A673 (cell line): ENCODE measurements around the gene WDR5B. TPM values are rescaled to one million over a fixed set of nuclear protein-coding genes. Genes with fewer than 3 reads are reported as not detected.
A peak's percentile ranks its signal among the peaks of the same experiment; 100 is the strongest.

ENCODE experiments used
- BruUV-seq: library from RNA; stranded (reverse); fragments of 400-500 nt; replicated peaks from 2 replicates; lab custom pipeline; 2021; lab: Mats Ljungman, UMichigan
- CTCF ChIA-PET: fragments of 300-600 bp; sonication (Branson Sonifier 250); formaldehyde crosslinking; loops from one replicate; lab custom pipeline; 2022; ENCODE audit warnings: antibody characterized with exemption; lab: Charles Lee
- POLR2A ChIA-PET: fragments of 300-600 bp; sonication (Branson Sonifier 250); formaldehyde crosslinking; loops from one replicate; lab custom pipeline; 2022; ENCODE audit warnings: antibody characterized with exemption; ENCODE audit not compliant: low non-redundant PET; lab: Charles Lee
- DNase-seq: peaks from one replicate; pipeline ENCODE4 v3.0.0-alpha.2; 2015; ENCODE audit warnings: low spot score
- H3K27ac ChIP-seq: fragments of 200-600 bp; sonication (generic); 2 replicates; pipeline ENCODE4 v1.5.1; 2016; ENCODE audit warnings: mixed run types, low read depth, mild to moderate bottlenecking, mixed read lengths, antibody characterized with exemption, low read length; ENCODE audit not compliant: poor library complexity, severe bottlenecking
- H3K27me3 ChIP-seq: fragments of 200-600 bp; sonication (generic); replicated peaks from 2 replicates; pipeline ENCODE4 v1.6.1; 2017; ENCODE audit warnings: mixed run types, low read depth, mild to moderate bottlenecking, mixed read lengths, antibody characterized with exemption, low read length; ENCODE audit not compliant: insufficient read depth, poor library complexity
- H3K36me3 ChIP-seq: fragments of 200-600 bp; sonication (generic); 2 replicates; pipeline ENCODE4 v1.6.1; 2016; ENCODE audit warnings: mixed run types, mild to moderate bottlenecking, mixed read lengths, antibody characterized with exemption, low read length; ENCODE audit not compliant: insufficient read depth, poor library complexity, severe bottlenecking
- H3K4me1 ChIP-seq: fragments of 200-600 bp; sonication (generic); 2 replicates; pipeline ENCODE4 v1.6.1; 2017; ENCODE audit warnings: mixed run types, mild to moderate bottlenecking, mixed read lengths, antibody characterized with exemption, low read length; ENCODE audit not compliant: insufficient read depth, poor library complexity, severe bottlenecking
- H3K4me3 ChIP-seq: fragments of 200-600 bp; sonication (generic); 2 replicates; pipeline ENCODE4 v1.5.1; 2016; ENCODE audit warnings: low read depth, mixed run types, mild to moderate bottlenecking, mixed read lengths, low read length; ENCODE audit not compliant: poor library complexity, severe bottlenecking
- H3K9me3 ChIP-seq: fragments of 200-600 bp; sonication (generic); 2 replicates; pipeline ENCODE4 v1.6.1; 2016; ENCODE audit warnings: mixed run types, low read depth, mild to moderate bottlenecking, mixed read lengths, antibody characterized with exemption, low read length; ENCODE audit not compliant: poor library complexity, severe bottlenecking
- EZH2 ChIP-seq: fragments of 200-600 bp; sonication (generic); IDR thresholded peaks from 2 replicates; pipeline ENCODE4 v1.6.1; 2017; ENCODE audit warnings: borderline replicate concordance, low read depth, mild to moderate bottlenecking, mixed read lengths, antibody characterized with exemption, low read length; ENCODE audit not compliant: poor library complexity, severe bottlenecking
- intact Hi-C: fragments of 100-400 bp; cut with micrococcal nuclease; formaldehyde crosslinking; loops from one replicate; pipeline ENCODE4 v1.10.0; 2022; ENCODE audit not compliant: unreplicated experiment
- total RNA-seq: library from RNA; stranded (reverse); gene quantifications from 2 replicates; pipeline ENCODE4 v1.2.3, GENCODE V29; 2021
- TF ChIP-seq, protein P1 (sequence below): fragments of 300-800, 200-600 bp; sonication (generic); conservative IDR thresholded peaks from 2 replicates; pipeline ENCODE4 v1.5.1; 2017; ENCODE audit warnings: low read depth, mild to moderate bottlenecking, antibody characterized with exemption, low read length, moderate library complexity, mixed read lengths

The WDR5B gene
- total RNA-seq, 1 experiment from 2014 or later = 4.6 TPM

DNA sequence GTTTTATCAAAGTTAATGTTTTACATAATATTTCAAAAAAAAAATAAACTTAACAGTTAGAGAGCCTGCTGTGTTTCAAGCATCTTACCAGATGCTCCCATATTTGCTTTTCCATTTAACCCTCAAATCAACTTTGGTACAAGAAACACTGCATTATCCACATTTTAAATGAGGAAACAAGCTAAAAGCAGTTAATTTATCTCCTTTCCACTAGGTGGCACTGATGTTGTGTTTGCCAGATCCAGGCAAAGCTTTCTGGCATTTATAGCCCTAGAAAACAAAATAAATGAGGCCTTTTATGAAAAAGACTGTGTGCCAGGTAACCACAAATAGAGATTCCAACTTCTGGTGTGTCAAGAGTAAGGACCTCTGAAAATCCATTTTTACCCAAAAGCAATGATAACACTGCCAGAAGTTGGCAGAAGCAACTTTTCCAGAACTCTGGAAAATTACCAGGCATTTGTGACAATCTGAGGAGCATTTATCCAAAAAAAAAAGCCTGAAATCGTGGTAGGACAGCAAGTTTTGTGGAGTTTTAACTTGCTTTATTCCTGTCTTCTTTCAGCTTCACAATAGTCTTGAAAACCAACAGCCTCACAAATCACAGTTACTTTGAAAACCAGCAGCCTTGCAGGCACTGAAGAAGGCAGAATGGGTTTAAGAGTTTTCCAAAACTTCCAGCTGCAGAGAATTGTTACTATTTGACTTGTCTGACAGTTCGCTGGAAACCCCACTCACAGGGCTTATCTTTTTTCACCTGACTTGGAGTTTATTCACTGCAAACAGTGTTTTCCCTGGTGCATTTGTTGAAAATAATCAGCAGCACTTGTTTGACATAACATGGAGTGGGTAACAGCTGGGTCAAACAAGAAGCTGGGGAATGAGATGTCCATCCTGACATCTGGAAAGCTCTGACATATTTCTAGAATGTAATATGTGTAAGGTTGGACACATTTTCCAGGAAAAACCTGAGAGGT, 22.7 kb downstream of the WDR5B start:
- POLR2A ChIA-PET = no interaction called here
- Histone ChIP-seq H3K4me1 (peaks cover 38% of the 10 kb centered on the region), H3K36me3 (no peaks in the 10 kb centered on the region), H3K9me3 (no peaks in the 10 kb centered on the region), H3K27ac (peak overlapping the region; percentile 12), H3K4me3 (no peak overlapping the region), H3K27me3 (no peaks in the 10 kb centered on the region)
- intact Hi-C loops = loop anchor here (1.0 to 10.0 kb wide), 3 partner anchors 286 to 872 kb away; no protein-coding TSS in a partner anchor
- DNase-seq = peak; percentile 75
- TF ChIP-seq, protein P1, sequence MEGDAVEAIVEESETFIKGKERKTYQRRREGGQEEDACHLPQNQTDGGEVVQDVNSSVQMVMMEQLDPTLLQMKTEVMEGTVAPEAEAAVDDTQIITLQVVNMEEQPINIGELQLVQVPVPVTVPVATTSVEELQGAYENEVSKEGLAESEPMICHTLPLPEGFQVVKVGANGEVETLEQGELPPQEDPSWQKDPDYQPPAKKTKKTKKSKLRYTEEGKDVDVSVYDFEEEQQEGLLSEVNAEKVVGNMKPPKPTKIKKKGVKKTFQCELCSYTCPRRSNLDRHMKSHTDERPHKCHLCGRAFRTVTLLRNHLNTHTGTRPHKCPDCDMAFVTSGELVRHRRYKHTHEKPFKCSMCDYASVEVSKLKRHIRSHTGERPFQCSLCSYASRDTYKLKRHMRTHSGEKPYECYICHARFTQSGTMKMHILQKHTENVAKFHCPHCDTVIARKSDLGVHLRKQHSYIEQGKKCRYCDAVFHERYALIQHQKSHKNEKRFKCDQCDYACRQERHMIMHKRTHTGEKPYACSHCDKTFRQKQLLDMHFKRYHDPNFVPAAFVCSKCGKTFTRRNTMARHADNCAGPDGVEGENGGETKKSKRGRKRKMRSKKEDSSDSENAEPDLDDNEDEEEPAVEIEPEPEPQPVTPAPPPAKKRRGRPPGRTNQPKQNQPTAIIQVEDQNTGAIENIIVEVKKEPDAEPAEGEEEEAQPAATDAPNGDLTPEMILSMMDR = peak; percentile 79
- no peak for TF ChIP-seq EZH2
- no TSS peak for BruUV-seq
- CTCF ChIA-PET = interaction anchor here (0.7 to 2.0 kb wide), 7 partner anchors 9 to 725 kb away, joined by 3 to 15 read pairs (median 4); partner anchors contain the start of genes FAM162A, PARP14 and WDR5B

DNA sequence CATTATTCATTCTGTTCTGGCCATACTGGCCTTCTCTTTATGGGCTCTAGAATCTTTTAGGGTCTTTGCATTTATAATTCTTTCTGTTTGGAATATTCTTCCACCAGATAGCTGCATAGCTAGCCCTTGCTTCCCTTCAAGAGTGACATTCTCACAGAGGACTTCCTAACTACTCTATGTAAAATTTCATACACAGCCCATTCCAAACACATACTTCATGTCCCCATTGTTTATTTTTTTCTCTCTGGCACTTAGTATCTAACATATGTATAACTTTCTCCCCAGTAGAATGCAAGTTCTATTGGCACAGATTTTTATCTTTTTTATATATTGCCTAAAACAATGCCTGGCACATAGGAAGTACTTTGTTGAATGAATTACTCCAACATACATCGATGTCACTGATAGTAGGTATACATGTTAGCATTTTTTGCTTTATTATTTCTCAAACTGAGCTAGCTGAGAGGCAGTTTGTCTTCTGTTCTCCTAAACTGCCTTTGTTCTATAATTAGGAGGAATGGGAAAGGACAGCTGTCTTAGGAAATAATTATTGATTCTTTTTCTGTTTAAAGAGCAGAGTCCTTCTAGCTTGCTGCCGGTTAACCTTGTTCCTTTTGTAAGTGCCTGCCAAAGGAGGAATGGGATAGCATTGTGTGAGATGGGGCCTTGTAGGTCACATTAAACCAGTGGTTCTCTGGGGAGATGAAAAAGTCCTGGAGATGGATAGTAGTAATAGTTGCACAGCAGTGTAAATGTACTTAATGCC, 24.0 kb downstream of the WDR5B start:
- ChIA-PET CTCF (interaction anchor here (1.1 kb wide), 1 partner anchor 289 kb away, joined by 3 read pairs; the partner anchor contains the start of gene PARP14), POLR2A (no interaction called here)
- Histone ChIP-seq H3K4me3 (no peak overlapping the region), H3K9me3 (no peaks in the 10 kb centered on the region), H3K4me1 (peaks cover 37% of the 10 kb centered on the region), H3K36me3 (no peaks in the 10 kb centered on the region), H3K27ac (no peak overlapping the region), H3K27me3 (no peaks in the 10 kb centered on the region)
- no peak for TF ChIP-seq EZH2
- TF ChIP-seq, protein P1 = no peak
- BruUV-seq = no TSS peak
- intact Hi-C loops = loop anchor here (2.0 to 10.0 kb wide), 2 partner anchors 637 to 873 kb away; no protein-coding TSS in a partner anchor
- no peak for DNase-seq

DNA sequence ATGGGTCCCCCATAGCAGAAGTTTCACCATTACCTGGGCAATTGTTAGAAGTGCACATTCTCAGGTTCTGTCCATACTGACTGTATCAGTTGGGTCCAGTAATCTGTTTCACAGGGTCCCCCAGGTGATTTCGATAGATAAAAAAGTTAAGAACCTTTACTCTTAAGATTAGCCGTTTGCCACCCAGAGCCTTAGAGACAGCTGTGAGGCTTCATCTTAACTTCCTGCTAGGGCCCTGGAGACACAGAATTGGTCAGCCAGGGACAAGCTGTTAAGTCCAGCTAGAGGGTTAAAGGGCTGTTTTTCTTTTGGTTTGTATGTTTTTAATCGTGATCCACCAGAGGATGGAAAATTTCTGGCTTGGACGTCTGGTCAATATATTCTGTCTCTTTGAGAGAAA, 25.2 kb downstream of the WDR5B start:
- Histone ChIP-seq H3K4me3 (no peak overlapping the region), H3K27ac (no peak overlapping the region), H3K36me3 (no peaks in the 10 kb centered on the region), H3K27me3 (no peaks in the 10 kb centered on the region), H3K4me1 (peaks cover 29% of the 10 kb centered on the region), H3K9me3 (no peaks in the 10 kb centered on the region)
- intact Hi-C loops = loop anchor here (10.0 kb wide), 1 partner anchor 874 kb away; no protein-coding TSS in a partner anchor
- BruUV-seq = no TSS peak
- DNase-seq = no peak
- TF ChIP-seq, protein P1 = no peak
- no peak for TF ChIP-seq EZH2
- ChIA-PET CTCF (no interaction called here), POLR2A (no interaction called here)
